HG03520 (cell line): ENCODE results near the gene CCDC188.

Experiments used
- ATAC-seq: cut with Tn5 transposase; IDR thresholded peaks from one replicate; pipeline ENCODE4 v1.9.1; 2021; ENCODE audit warnings: mild to moderate bottlenecking, moderate library complexity; ENCODE audit not compliant: unreplicated experiment

CCDC188 gene

GRCh38 chr22:20151276-20151588 lies 377 bp upstream of the CCDC188 start:
- ATAC-seq, result no peak

- ATAC-seq, result no peak
Observed at GRCh38 chr22:20149257-20150250, 1.3 kb downstream of the CCDC188 start.

GRCh38 chr22:20148414-20148813 lies 2.4 kb downstream of the CCDC188 start:
- ATAC-seq, result no peak

DNA sequence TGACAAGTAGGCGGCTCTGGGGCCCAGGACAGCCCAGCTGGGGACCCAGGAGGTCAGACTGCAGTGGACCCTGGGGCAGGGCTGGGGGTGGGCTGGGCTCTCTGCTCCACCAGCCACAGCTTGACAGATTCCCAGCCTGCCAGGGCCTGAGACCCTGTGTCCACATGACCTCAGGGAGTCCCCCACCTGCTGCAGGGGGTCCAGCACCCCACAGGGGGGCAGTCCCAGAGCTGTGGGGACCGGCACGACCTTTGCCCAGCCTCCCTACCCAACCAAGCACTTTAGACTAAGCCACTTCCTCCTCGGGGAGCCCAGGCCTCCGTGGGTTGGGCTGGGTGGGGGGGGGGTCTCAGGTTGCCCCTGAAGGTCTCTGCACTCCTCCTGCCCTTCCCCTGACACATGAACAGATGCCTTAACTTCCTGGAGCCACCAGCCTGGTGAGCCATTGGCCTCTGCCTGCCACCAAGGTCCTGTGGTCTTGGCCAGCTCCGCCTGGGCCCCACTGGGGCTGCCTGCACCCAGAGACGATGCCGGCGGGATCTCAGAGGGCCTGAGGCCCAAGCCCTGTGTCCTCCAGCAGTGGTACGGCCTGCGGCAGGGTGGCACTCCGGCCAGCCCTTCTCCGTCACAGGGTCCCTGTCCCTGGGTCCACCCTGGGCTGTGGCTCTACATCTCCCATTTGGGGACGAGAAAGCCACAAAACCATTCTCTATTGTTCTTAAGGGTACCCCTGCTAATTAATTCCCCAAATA lies 3.4 kb downstream of the CCDC188 start:
- ATAC-seq, result no peak

DNA sequence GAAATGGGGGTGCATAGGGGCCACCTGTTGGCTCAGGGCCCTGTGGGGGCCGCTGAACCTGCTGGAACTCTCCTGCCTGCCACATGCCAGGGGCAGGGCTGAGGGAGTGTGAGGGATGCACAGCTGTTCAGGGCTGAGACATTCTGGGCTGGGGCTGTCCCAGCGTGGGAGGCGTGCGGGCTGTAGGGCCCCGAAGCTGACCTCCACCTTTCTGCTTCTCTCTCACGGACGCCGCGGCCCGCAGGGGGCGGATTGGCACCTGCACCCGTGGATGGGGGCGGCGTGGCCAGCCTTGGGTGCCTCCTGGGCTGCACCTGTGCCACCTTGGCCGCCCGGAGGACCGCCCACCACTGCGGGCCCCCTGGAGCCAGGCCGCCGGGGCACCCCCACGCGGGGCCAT lies 4.1 kb downstream of the CCDC188 start:
- no peak for ATAC-seq

- no peak for ATAC-seq
Observed at GRCh38 chr22:20145832-20146223, 5.0 kb downstream of the CCDC188 start.

DNA sequence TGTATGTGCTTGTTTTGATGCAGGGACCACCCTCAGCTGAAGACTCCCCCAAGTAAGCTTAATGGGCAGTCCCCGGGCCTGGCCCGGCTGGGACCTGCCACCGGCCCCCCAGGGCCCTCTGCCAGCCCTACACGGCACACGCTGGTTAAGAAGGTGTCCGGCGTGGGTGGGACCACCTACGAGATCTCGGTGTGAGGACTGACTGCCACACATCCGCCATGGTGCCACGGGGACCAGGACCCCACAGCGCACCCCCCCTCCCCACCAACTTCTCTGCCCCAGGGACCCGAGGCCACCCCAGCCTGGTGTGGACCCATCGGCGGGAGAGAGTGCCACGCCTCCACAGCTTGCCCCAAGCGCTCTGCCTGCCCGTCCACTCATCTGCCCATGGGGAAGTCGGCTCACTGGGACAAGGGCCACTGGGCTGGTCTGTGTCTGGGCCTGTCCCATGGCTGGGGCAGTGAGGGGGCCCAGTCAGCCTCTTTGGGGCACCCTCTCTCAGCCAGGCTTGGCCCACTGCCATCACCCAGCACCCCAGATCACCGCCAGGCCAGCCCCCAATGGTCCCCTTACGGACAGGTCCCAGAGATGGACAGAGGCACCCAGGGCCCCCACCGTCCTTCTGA lies 5.5 kb downstream of the CCDC188 start:
- ATAC-seq, result no peak

GRCh38 chr22:20143883-20144665 lies 6.8 kb downstream of the CCDC188 start:
- ATAC-seq, result no peak

- ATAC-seq, result no peak
Observed at GRCh38 chr22:20142711-20143621, 7.9 kb downstream of the CCDC188 start.

GRCh38 chr22:20141186-20142077 lies 9.4 kb downstream of the CCDC188 start:
- ATAC-seq, result no peak

GRCh38 chr22:20140521-20140964 lies 10.3 kb downstream of the CCDC188 start:
- ATAC-seq, result no peak

DNA sequence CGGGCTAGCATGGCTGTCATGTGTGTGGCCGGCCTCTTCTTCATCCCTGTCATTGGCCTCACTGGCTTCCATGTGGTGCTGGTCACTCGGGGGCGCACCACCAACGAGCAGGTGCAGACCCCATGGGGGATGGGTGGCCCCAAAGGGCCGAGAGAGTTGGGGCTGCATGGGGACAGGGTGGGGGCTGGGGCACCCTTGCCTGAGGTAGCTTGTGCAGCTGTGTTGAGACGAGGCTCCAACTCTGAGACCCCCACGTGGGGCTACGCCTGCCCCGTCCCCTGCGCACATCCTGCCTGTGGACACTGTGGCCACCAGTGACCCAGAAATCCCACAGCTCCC lies 10.8 kb downstream of the CCDC188 start:
- no peak for ATAC-seq

GRCh38 chr22:20139391-20140106 lies 11.3 kb downstream of the CCDC188 start:
- no peak for ATAC-seq

DNA sequence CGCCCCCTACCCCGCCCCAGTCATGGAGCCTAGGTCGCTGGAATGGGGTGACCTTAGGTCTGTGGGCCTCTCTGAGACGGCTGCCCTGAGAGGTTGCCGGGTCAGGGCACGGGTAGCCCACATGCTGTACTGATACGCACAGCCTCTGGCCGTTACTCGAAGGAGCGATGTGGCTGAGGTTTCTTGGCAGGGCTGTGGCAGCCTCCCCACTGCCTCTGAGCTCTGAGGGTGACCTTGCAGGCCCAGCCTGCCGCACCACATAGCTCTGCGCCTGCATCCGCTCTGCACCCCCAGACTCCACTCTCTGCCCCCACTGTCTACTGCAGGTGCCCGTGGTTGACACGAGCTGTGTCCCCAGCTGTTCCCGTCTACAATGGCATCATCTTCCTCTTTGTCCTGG lies 12.0 kb downstream of the CCDC188 start:
- ATAC-seq, result no peak

GRCh38 chr22:20138417-20138738 lies 12.5 kb downstream of the CCDC188 start:
- no peak for ATAC-seq

- no peak for ATAC-seq
Observed at GRCh38 chr22:20137671-20138416, 13.0 kb downstream of the CCDC188 start.

DNA sequence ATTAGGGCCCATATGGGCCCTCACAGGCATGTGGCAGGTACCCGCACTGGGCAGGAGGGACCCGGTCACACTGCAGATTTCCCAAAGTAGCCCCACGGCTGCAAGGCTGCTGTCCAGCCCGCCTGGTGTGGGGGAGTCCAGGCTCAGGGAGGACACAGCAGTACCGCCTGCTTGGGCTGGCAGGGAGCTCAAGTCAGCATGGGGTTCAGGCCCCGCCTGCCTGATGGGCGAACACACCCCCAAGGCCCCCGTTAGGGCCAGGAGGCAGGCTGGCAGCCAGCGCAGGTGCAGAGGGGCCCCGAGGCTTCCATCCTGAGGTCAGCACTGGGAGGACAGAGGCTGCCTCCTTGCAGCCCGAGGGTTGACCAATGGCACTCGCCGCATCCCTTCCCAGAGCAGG lies 13.7 kb downstream of the CCDC188 start:
- ATAC-seq, result no peak

GRCh38 chr22:20136603-20136873 lies 14.3 kb downstream of the CCDC188 start:
- ATAC-seq, result no peak
